AG04449 (cell line): ENCODE data around the gene FBN2.

ENCODE experiments used
- CTCF ChIA-PET: fragments of 350-600 bp; formaldehyde crosslinking; extraction: SDS; loops from one replicate; lab custom pipeline; 2021; ENCODE audit warnings: antibody characterized with exemption; lab: Yijun Ruan, JAX
- POLR2A ChIA-PET: fragments of 400-600, 350-600 bp; formaldehyde crosslinking; extraction: SDS; loops from one replicate; lab custom pipeline; 2020; ENCODE audit warnings: antibody characterized with exemption, inconsistent platforms; lab: Yijun Ruan, JAX
- DNase-seq: peaks from one replicate; pipeline ENCODE4 v3.0.0-alpha.2; 2010; ENCODE audit warnings: low read depth, low spot score
- H3K4me3 ChIP-seq: 2 replicates; pipeline ENCODE4 v1.5.1; 2011; ENCODE audit warnings: low read depth, mild to moderate bottlenecking, control low read depth, low read length
- CTCF ChIP-seq: IDR thresholded peaks from one replicate; pipeline ENCODE4 v1.5.1; 2011; ENCODE audit warnings: mild to moderate bottlenecking, moderate library complexity, low read length, control low read depth, inconsistent platforms; ENCODE audit not compliant: insufficient read depth; ENCODE audit errors: missing control alignments

The FBN2 gene

GRCh38 chr5:128276537-128277216 is 261.4 kb downstream of the FBN2 start:
- H3K4me3 ChIP-seq = no peak overlapping the region
- TF ChIP-seq CTCF = no peak
- POLR2A ChIA-PET = no interaction called here
- CTCF ChIA-PET = interaction anchor here (1.1 to 1.2 kb wide), 2 partner anchors 9 to 35 kb away, joined by 3 read pairs; no protein-coding TSS in a partner anchor
- no peak for DNase-seq

DNA sequence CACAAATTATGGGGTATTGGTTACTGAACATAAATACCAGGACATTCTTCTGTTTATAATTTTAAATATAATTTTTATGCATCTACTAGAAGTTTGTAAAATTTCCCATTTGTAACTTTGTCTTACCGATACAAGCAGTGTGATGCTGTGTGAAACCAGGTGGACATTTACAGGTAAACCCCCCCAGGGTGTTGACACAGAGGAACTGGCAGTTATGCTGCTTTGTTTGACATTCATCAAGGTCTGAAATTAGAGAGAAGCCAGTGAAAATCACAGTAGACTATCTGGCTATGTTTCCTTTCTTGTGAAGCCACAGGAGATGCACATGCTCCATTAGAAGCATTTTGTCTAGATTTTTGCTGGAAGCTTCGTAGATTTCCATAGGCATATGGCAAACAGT is 263.6 kb downstream of the FBN2 start:
- H3K4me3 ChIP-seq = no peak overlapping the region
- CTCF ChIA-PET = interaction anchor here (2.1 kb wide), 1 partner anchor 61 kb away, joined by 7 read pairs; no protein-coding TSS in a partner anchor
- DNase-seq = no peak
- POLR2A ChIA-PET = no interaction called here
- TF ChIP-seq CTCF = no peak

DNA sequence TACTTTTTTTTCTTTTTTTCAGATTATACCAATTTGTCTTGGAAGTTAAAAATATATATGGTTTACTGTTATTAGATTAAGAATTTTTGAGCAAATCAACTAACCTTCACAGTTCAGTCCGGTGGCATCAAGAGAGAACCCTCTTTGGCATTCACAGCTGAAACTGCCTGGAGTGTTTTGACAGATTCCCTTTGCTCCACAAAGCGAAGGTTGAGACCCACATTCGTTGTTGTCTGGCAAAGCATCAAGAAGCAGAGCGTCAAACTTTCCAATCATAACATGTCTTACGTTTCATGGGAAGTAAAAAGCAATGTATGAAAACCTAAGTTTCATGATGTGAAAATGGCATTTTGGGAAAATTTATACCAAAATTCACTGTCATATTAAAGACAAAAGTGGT is 264.3 kb downstream of the FBN2 start:
- no peak for DNase-seq
- ChIA-PET CTCF (interaction anchor here (2.1 kb wide), 1 partner anchor 60 kb away, joined by 7 read pairs; no protein-coding TSS in a partner anchor), POLR2A (no interaction called here)
- TF ChIP-seq CTCF = no peak
- H3K4me3 ChIP-seq = no peak overlapping the region

GRCh38 chr5:128271859-128272464 is 266.1 kb downstream of the FBN2 start:
- no peak overlapping the region for H3K4me3 ChIP-seq
- peak; percentile 9 for DNase-seq
- ChIA-PET CTCF (no interaction called here), POLR2A (no interaction called here)
- no peak for TF ChIP-seq CTCF

DNA sequence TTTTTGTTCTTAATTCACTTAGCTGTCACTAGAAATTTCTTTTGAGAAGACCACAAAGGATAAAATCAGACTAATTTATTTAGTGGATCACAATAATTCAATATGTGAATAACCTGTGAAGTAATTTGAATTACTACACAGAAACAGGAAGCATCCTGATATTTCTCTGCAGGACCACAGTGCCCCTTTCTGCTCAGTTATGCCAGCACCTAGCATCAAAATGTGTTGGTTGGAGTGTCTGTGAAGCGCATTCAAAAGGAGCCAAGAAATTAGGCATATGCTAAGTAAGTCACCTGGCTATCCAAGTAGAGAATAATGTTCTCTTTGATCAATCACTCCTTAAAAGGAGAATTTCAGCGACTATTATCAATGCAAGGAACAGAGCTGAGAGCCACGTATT is 267.0 kb downstream of the FBN2 start:
- POLR2A ChIA-PET = no interaction called here
- CTCF ChIA-PET = interaction anchor here (1.0 kb wide), 1 partner anchor 18 kb away, joined by 3 read pairs; no protein-coding TSS in a partner anchor
- no peak for DNase-seq
- no peak overlapping the region for H3K4me3 ChIP-seq
- TF ChIP-seq CTCF = no peak

- DNase-seq = no peak
- no peak for TF ChIP-seq CTCF
- ChIA-PET POLR2A (no interaction called here), CTCF (no interaction called here)
- H3K4me3 ChIP-seq = no peak overlapping the region
Observed at GRCh38 chr5:128264564-128265360, 273.3 kb downstream of the FBN2 start.
